Measurements from ENCODE around the gene MUC5AC. TPM values are rescaled to one million over a fixed set of nuclear protein-coding genes. Genes with fewer than 3 reads are reported as not detected.

MUC5AC gene
- total and polyA plus RNA-seq, 10 donors, result under 0.01 TPM; not detected in 8

GRCh38 chr11:1174441-1175370, 17.0 kb downstream of the MUC5AC start:
- TF ChIP-seq POLR2AphosphoS5 (IDR thresholded peaks at IDR 0.05), result no peak
- no peak for TF ChIP-seq POLR2A (IDR thresholded peaks at IDR 0.05)
- TF ChIP-seq, protein P1, sequence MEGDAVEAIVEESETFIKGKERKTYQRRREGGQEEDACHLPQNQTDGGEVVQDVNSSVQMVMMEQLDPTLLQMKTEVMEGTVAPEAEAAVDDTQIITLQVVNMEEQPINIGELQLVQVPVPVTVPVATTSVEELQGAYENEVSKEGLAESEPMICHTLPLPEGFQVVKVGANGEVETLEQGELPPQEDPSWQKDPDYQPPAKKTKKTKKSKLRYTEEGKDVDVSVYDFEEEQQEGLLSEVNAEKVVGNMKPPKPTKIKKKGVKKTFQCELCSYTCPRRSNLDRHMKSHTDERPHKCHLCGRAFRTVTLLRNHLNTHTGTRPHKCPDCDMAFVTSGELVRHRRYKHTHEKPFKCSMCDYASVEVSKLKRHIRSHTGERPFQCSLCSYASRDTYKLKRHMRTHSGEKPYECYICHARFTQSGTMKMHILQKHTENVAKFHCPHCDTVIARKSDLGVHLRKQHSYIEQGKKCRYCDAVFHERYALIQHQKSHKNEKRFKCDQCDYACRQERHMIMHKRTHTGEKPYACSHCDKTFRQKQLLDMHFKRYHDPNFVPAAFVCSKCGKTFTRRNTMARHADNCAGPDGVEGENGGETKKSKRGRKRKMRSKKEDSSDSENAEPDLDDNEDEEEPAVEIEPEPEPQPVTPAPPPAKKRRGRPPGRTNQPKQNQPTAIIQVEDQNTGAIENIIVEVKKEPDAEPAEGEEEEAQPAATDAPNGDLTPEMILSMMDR (IDR thresholded peaks at IDR 0.05 in 8 of 11, conservative IDR thresholded peaks at IDR 0.05 in 3 of 11), result no peak
- Histone ChIP-seq H3K9me3 (no peaks in the 10 kb centered on the region), H3K27ac (no peak overlapping the region), H3K4me1 (no peaks in the 10 kb centered on the region), H3K36me3 (no peaks in the 10 kb centered on the region), H3K4me3 (no peak overlapping the region), H3K27me3 (replicated peaks in 1 of 7) (peaks cover 0 to 12% (median 0%) of the 10 kb centered on the region in 7 donors)
- intact Hi-C loops (cut with DNase I; ENCODE audit: low total_unique reads), result no loop called here
- DNase-seq, result no peak
- WGBS, 5 donors, result 91 to 94% (median 93%) methylated on average over 31 to 39 of the region's 39 CpGs

GRCh38 chr11:1175461-1176223, 17.9 kb downstream of the MUC5AC start:
- Histone ChIP-seq H3K27me3 (replicated peaks in 1 of 7) (peaks cover 0 to 21% (median 0%) of the 10 kb centered on the region in 7 donors), H3K4me1 (no peaks in the 10 kb centered on the region), H3K4me3 (no peak overlapping the region), H3K36me3 (no peaks in the 10 kb centered on the region), H3K9me3 (no peaks in the 10 kb centered on the region), H3K27ac (no peak overlapping the region)
- 84 to 93% (median 86%) methylated on average over 19 to 22 of the region's 22 CpGs for WGBS, 5 donors
- no peak for DNase-seq
- intact Hi-C loops (cut with DNase I; ENCODE audit: low total_unique reads), result no loop called here
- no peak for TF ChIP-seq POLR2AphosphoS5 (IDR thresholded peaks at IDR 0.05)
- no peak for TF ChIP-seq POLR2A (IDR thresholded peaks at IDR 0.05)
- TF ChIP-seq, protein P1 (IDR thresholded peaks at IDR 0.05 in 8 of 11, conservative IDR thresholded peaks at IDR 0.05 in 3 of 11), result no peak

GRCh38 chr11:1176224-1177019, 18.7 kb downstream of the MUC5AC start:
- no peaks in the 10 kb centered on the region for H3K36me3 ChIP-seq
- WGBS, 5 donors, result 80 to 95% (median 92%) methylated on average over 13 to 32 of the region's 32 CpGs
- no peaks in the 10 kb centered on the region for H3K4me1 ChIP-seq
- no peak overlapping the region for H3K4me3 ChIP-seq
- TF ChIP-seq POLR2A (IDR thresholded peaks at IDR 0.05) (no peak), POLR2AphosphoS5 (IDR thresholded peaks at IDR 0.05) (no peak)
- TF ChIP-seq, protein P1 (IDR thresholded peaks at IDR 0.05 in 8 of 11, conservative IDR thresholded peaks at IDR 0.05 in 3 of 11), result no peak
- H3K27ac ChIP-seq, result no peak overlapping the region
- peaks cover 0 to 29% (median 0%) of the 10 kb centered on the region in 7 donors for H3K27me3 ChIP-seq (replicated peaks in 1 of 7)
- intact Hi-C loops (cut with DNase I; ENCODE audit: low total_unique reads), result no loop called here
- no peak for DNase-seq
- no peaks in the 10 kb centered on the region for H3K9me3 ChIP-seq
